ENCODE results near the gene TEX14.

DNA sequence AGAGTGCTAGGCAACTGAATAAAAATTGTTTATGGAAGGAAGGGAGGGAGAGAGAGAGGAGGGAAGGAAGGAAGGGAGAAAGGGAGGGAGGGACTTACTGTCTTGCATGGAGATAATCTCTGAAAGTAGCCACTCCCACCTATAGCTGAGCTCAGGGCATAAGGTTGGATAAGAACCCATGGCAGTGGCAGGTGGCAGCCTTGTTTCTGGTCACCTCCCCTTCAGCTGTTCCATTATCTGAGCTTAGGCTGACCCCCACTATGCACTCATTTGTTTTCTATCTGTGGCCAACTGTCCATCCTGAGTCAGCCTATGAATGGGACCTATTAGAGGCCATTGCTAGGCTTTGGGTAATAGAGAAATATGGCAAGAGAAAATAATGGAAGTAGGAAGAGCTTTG, 152.1 kb downstream of the TEX14 start:
- TF ChIP-seq JUND (IDR thresholded peaks at IDR 0.05; ENCODE audit: low read depth, low read length) (no peak), ZBTB40 (IDR thresholded peaks at IDR 0.05; ENCODE audit: borderline replicate concordance) (no peak), EZH2 (IDR thresholded peaks at IDR 0.05; ENCODE audit: borderline replicate concordance, control insufficient read depth, low read depth, low read length) (no peak), ATF7 (IDR thresholded peaks at IDR 0.05; ENCODE audit: low read depth) (no peak), BACH1 (IDR thresholded peaks at IDR 0.05; ENCODE audit: borderline replicate concordance) (no peak), CHD4 (IDR thresholded peaks at IDR 0.05) (no peak), POLR2A (IDR thresholded peaks at IDR 0.05; ENCODE audit: low read depth, low read length) (no peak), MXI1 (IDR thresholded peaks at IDR 0.05; ENCODE audit: low read depth, low read length) (no peak), RAD21 (IDR thresholded peaks at IDR 0.05; ENCODE audit: insufficient read depth, low read depth, low read length) (no peak), RBBP5 (conservative IDR thresholded peaks at IDR 0.05) (no peak), NFIC (IDR thresholded peaks at IDR 0.05; ENCODE audit: low read depth, low read length) (no peak)
- TF ChIP-seq, protein P1, sequence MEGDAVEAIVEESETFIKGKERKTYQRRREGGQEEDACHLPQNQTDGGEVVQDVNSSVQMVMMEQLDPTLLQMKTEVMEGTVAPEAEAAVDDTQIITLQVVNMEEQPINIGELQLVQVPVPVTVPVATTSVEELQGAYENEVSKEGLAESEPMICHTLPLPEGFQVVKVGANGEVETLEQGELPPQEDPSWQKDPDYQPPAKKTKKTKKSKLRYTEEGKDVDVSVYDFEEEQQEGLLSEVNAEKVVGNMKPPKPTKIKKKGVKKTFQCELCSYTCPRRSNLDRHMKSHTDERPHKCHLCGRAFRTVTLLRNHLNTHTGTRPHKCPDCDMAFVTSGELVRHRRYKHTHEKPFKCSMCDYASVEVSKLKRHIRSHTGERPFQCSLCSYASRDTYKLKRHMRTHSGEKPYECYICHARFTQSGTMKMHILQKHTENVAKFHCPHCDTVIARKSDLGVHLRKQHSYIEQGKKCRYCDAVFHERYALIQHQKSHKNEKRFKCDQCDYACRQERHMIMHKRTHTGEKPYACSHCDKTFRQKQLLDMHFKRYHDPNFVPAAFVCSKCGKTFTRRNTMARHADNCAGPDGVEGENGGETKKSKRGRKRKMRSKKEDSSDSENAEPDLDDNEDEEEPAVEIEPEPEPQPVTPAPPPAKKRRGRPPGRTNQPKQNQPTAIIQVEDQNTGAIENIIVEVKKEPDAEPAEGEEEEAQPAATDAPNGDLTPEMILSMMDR (IDR thresholded peaks at IDR 0.05 in 2 of 3, conservative IDR thresholded peaks at IDR 0.05 in 1 of 3; ENCODE audit: control insufficient read depth in 2 of 3, extremely low read depth in 1 of 3, insufficient read depth in 1 of 3, low read depth in 3 of 3, low read length in 3 of 3) = no peak
- TF ChIP-seq, protein P2, sequence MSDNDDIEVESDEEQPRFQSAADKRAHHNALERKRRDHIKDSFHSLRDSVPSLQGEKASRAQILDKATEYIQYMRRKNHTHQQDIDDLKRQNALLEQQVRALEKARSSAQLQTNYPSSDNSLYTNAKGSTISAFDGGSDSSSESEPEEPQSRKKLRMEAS (IDR thresholded peaks at IDR 0.05; ENCODE audit: low read depth, low read length) = no peak

All from GM12878 (cell line).